AG09309 (cell line): ENCODE measurements around the gene SMIM20.

Experiments used
- DNase-seq: peaks from one replicate; pipeline ENCODE4 v3.0.0-alpha.2; 2010; ENCODE audit warnings: low read depth
- H3K4me3 ChIP-seq: 2 replicates; pipeline ENCODE4 v1.5.1; 2011; ENCODE audit warnings: mild to moderate bottlenecking, low read depth, low read length, moderate library complexity; ENCODE audit not compliant: control insufficient read depth
- TF ChIP-seq, protein P1 (sequence below): IDR thresholded peaks from 2 replicates; pipeline ENCODE4 v1.5.1; 2011; ENCODE audit warnings: mild to moderate bottlenecking, low read depth, low read length, inconsistent platforms; ENCODE audit not compliant: insufficient read depth, control insufficient read depth; ENCODE audit errors: missing control alignments

Gene SMIM20

DNA sequence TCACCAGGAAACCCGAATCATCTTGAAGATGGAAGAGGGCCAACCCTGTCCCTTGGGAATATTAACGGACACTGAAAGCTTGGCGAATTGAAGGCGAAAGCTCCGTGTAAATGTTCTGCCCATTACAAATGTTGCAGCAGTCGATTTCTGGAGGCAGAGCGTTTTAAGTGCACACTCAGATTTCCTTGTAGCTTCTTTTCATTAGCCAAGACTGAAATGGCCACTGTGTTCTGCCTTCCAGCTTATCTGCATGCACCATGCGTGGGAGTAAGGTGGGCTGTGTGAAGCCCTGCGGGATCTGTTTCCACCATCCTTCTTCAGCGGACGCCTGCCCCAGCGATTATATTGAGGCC, 1.3 kb downstream of the SMIM20 start:
- no peak overlapping the region for H3K4me3 ChIP-seq
- DNase-seq, result no peak
- TF ChIP-seq, protein P1, sequence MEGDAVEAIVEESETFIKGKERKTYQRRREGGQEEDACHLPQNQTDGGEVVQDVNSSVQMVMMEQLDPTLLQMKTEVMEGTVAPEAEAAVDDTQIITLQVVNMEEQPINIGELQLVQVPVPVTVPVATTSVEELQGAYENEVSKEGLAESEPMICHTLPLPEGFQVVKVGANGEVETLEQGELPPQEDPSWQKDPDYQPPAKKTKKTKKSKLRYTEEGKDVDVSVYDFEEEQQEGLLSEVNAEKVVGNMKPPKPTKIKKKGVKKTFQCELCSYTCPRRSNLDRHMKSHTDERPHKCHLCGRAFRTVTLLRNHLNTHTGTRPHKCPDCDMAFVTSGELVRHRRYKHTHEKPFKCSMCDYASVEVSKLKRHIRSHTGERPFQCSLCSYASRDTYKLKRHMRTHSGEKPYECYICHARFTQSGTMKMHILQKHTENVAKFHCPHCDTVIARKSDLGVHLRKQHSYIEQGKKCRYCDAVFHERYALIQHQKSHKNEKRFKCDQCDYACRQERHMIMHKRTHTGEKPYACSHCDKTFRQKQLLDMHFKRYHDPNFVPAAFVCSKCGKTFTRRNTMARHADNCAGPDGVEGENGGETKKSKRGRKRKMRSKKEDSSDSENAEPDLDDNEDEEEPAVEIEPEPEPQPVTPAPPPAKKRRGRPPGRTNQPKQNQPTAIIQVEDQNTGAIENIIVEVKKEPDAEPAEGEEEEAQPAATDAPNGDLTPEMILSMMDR, result no peak

DNA sequence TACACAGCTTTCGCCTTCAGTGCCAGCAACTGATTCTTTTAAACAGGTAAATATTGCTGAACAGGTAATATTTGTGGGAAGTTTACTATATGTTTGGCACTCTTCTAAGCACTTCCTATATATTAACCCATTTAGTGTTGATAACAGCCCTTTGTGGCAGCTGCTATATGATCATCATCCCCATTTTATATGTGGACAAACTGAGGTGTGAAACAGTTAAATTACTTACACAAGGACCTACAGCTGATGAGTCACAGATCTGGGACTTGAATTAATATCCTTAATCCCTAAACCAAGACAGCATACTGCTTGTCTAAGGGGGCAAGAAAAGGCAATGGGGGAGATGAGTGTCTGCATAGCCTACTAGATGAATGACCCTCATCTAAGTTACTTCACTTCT, 2.9 kb downstream of the SMIM20 start:
- no peak overlapping the region for H3K4me3 ChIP-seq
- DNase-seq, result no peak
- TF ChIP-seq, protein P1, result no peak

DNA sequence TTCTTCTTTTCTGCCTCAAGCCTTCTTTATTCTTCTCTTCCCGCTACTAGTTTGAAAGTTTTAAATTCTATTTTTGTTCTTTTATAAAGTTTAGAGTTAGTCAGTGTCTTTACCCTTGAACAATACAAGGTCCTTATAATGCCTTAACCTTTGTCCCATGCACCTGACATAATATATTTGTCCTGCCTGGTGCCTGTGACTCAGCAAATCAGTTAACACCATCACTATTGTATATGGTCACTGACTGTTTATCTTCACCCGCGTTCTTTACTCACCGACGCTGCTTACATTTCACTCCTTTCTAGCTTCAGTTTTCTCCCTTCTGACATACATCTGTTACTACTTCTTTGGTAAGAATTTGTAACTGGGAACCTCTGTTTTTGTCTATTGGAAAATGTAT, 5.7 kb downstream of the SMIM20 start:
- TF ChIP-seq, protein P1, result no peak
- no peak overlapping the region for H3K4me3 ChIP-seq
- DNase-seq, result no peak

DNA sequence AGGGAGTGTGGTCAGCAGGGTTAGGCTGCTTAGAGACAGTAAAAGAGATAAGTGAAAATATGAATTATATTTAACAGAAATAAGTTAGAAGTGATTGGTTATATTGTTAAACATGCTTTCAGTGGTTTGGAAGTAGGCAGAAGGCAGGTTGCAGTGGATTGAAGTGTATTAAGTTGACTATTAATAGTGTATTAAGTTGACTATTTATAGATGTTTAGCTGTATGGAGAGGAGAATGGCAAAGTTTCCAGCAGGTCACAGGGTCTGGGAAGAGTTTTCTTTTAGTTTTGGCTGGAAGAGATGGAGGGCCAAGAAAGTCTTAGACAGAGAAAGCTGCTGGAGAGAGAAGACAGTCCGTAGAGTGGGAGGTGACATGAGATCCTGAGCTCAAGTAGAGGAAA, 7.9 kb downstream of the SMIM20 start:
- DNase-seq, result no peak

DNA sequence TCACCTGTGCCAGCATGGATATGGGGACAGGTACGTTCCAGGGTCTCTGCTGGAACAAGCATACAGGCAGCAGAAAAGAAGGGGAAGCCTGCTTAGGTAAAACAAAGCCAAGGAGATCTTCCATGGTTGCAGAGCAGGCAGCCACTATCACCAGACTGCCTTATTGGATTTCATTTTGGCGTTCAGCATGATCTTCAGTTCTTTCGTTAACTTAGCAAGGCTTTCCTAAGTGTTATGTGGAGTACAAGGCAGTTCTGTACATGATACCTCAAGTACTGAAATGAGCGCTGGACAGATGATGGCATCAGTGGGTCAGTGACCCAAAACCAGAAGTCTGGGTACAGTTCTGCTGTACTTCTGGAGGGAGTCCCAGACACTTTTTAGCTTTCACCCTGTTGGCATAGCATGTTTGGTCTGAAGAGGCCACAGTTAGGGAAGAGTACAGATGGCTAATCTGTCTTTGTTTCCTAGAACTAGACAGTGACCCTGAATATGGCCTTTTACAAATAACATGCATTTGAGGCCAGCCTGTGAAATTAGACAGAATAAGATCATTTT, 8.9 kb downstream of the SMIM20 start:
- TF ChIP-seq, protein P1, result no peak
- DNase-seq, result no peak

More for the DNA sequence above, 7.9 kb downstream of the SMIM20 start:
- no peak overlapping the region for H3K4me3 ChIP-seq
- TF ChIP-seq, protein P1, result no peak

DNA sequence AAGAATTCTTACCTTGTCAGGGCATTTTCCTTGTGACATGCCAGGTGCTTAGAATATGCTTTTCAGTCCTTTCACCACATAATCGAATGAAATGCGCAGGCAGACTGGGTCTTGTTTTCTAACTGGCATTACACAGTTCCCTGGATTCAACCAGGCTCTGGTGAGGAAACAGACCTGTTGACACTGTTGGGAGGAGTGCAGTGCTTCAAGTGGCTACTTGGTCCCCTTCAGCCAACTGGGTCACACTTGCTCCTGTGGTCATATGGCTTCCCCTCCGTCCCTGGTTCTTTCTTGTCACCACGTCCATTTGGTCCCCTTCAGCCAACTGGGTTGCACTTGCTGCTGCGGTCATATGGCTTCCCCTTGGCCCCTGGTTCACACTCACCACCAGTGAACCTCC, 9.7 kb downstream of the SMIM20 start:
- H3K4me3 ChIP-seq, result no peak overlapping the region
- DNase-seq, result no peak
- TF ChIP-seq, protein P1, result no peak

More for the DNA sequence above, 8.9 kb downstream of the SMIM20 start:
- H3K4me3 ChIP-seq, result no peak overlapping the region
